ENCODE data around the gene EDEM3. TPM values are rescaled to one million over a fixed set of nuclear protein-coding genes. Genes with fewer than 3 reads are reported as not detected.

EDEM3 gene
- total RNA-seq, 1 experiment from 2014 or later, result 14.0 TPM

GRCh38 chr1:184656221-184656620 is 98.4 kb downstream of the EDEM3 start:
- H3K14ac ChIP-seq (ENCODE audit: insufficient read depth, low read length), result no peak overlapping the region
- no peak overlapping the region for H3K4me3 Mint-ChIP-seq
- H3K4me1 ChIP-seq (ENCODE audit: insufficient read depth, low read length), result no peaks in the 10 kb centered on the region
- H3K36me3 Mint-ChIP-seq (ENCODE audit: insufficient read depth in 1 of 3, low read depth in 3 of 3), result peaks cover 0 to 3% (median 2%) of the 10 kb centered on the region in 3 experiments; a peak in 3 of 7 replicates
- no peaks in the 10 kb centered on the region for H3K23me2 ChIP-seq (ENCODE audit: insufficient read length, low read depth, low read length, poor library complexity, severe bottlenecking)
- no CpG with 5 or more reads among the region's 2 CpGs for WGBS (ENCODE audit: extremely low coverage, insufficient read length, low lambda C conversion rate)
- H3K27me3 ChIP-seq (ENCODE audit: insufficient read depth, low read length), result no peaks in the 10 kb centered on the region
- H4K91ac ChIP-seq (ENCODE audit: insufficient read length, low read depth, low read length), result no peak overlapping the region
- no peaks in the 10 kb centered on the region; a peak in 1 of 5 replicates for H3K9me3 Mint-ChIP-seq
- no peak overlapping the region for H3K27ac ChIP-seq (ENCODE audit: insufficient read length, low read depth, low read length)
- no peak overlapping the region for H3K4ac ChIP-seq (ENCODE audit: low read depth, low read length)
- no peak overlapping the region for H4K8ac ChIP-seq (replicated peaks; ENCODE audit: insufficient read length, low read depth, low read length)
- H3K27ac Mint-ChIP-seq, result no peak overlapping the region
- H3K27me3 Mint-ChIP-seq (ENCODE audit: low read depth), result no peaks in the 10 kb centered on the region
- H2BK20ac ChIP-seq (ENCODE audit: low read depth, low read length, poor library complexity, severe bottlenecking), result no peak overlapping the region
- H3K23ac ChIP-seq (ENCODE audit: insufficient read length, low read depth, low read length), result no peak overlapping the region
- no peak overlapping the region for H2BK12ac ChIP-seq (ENCODE audit: insufficient read length, low read depth, low read length)
- no peak overlapping the region for H2AFZ ChIP-seq (ENCODE audit: low read length)
- H3T11ph ChIP-seq (ENCODE audit: low read length), result no peak overlapping the region
- no peak overlapping the region for H4K5ac ChIP-seq (ENCODE audit: insufficient read length, low read depth, low read length)
- H3K4me2 ChIP-seq (ENCODE audit: insufficient read depth, insufficient read length, low read length), result no peak overlapping the region
- TF ChIP-seq CTCF (conservative IDR thresholded peaks at IDR 0.05), result no peak
- no peak for DNase-seq
- no peaks in the 10 kb centered on the region for H3K9me3 ChIP-seq (ENCODE audit: control insufficient read depth, low read depth, low read length)
- no peak overlapping the region for H2BK120ac ChIP-seq (ENCODE audit: low read depth, low read length, poor library complexity, severe bottlenecking)
- peaks cover 5 to 6% of the 10 kb centered on the region in 2 experiments for H3K4me1 Mint-ChIP-seq
- H3K79me2 ChIP-seq (ENCODE audit: insufficient read depth, low read length), result no peaks in the 10 kb centered on the region
- H4K20me1 ChIP-seq (ENCODE audit: control insufficient read depth, insufficient read depth, insufficient read length), result no peaks in the 10 kb centered on the region
- no peak overlapping the region for H2BK15ac ChIP-seq (ENCODE audit: low read depth, low read length)
- H3K18ac ChIP-seq (ENCODE audit: insufficient read length, low read depth, low read length), result no peak overlapping the region
- no peak overlapping the region for H3K9ac ChIP-seq (ENCODE audit: extremely low read depth, insufficient read length, low read length)
- no peak overlapping the region for H2BK5ac ChIP-seq (ENCODE audit: insufficient read length, low read length)
- H2AK5ac ChIP-seq (ENCODE audit: insufficient read length, low read length), result no peak overlapping the region
- H3K56ac ChIP-seq (ENCODE audit: insufficient read length, low read depth, low read length), result no peak overlapping the region
- H3K79me1 ChIP-seq (ENCODE audit: insufficient read depth, low read depth, low read length, poor library complexity, severe bottlenecking), result no peaks in the 10 kb centered on the region
